ENCODE data around the gene PRSS22. TPM values are rescaled to one million over a fixed set of nuclear protein-coding genes. Genes with fewer than 3 reads are reported as not detected.
A peak's percentile ranks its signal among the peaks of the same experiment; 100 is the strongest.

The PRSS22 gene
- total RNA-seq, 1 experiment from 2014 or later, result 141 TPM

- no TSS peak for BruUV-seq (replicated peaks)
- Mint-ChIP-seq H3K36me3 (ENCODE audit: insufficient read depth, unreplicated experiment) (peaks cover 30% of the 10 kb centered on the region), H3K4me3 (ENCODE audit: low read depth, unreplicated experiment) (peak overlapping the region; percentile 99), H3K27ac (ENCODE audit: unreplicated experiment) (peak overlapping the region; percentile 77), H3K27me3 (ENCODE audit: unreplicated experiment) (peaks cover 7% of the 10 kb centered on the region), H3K4me1 (ENCODE audit: low read depth, unreplicated experiment) (peaks cover 26% of the 10 kb centered on the region), H3K9me3 (ENCODE audit: low read depth, unreplicated experiment) (no peaks in the 10 kb centered on the region)
- TF ChIP-seq CTCF (IDR thresholded peaks at IDR 0.05; ENCODE audit: unreplicated experiment), result no peak
- intact Hi-C loops (cut with micrococcal nuclease; ENCODE audit: unreplicated experiment), result no loop called here
- peak; percentile 100 for DNase-seq
- CTCF ChIA-PET, result interaction anchor here (0.6 to 2.2 kb wide), 7 partner anchors 22 to 1007 kb away, joined by 4 to 11 read pairs (median 7); partner anchors contain the start of genes FLYWCH2 and PKD1
Measured at GRCh38 chr16:2905241-2905987, 47.4 kb upstream of the PRSS22 start.

- Mint-ChIP-seq H3K4me3 (ENCODE audit: low read depth, unreplicated experiment) (peak overlapping the region; percentile 99), H3K4me1 (ENCODE audit: low read depth, unreplicated experiment) (peaks cover 21% of the 10 kb centered on the region), H3K36me3 (ENCODE audit: insufficient read depth, unreplicated experiment) (peaks cover 30% of the 10 kb centered on the region), H3K27me3 (ENCODE audit: unreplicated experiment) (peaks cover 2% of the 10 kb centered on the region), H3K27ac (ENCODE audit: unreplicated experiment) (peak overlapping the region; percentile 77), H3K9me3 (ENCODE audit: low read depth, unreplicated experiment) (no peaks in the 10 kb centered on the region)
- CTCF ChIA-PET, result interaction anchor here (0.6 to 2.2 kb wide), 4 partner anchors 22 to 1006 kb away, joined by 4 to 7 read pairs (median 6); partner anchors contain the start of gene FLYWCH2
- DNase-seq, result peak; percentile 42
- intact Hi-C loops (cut with micrococcal nuclease; ENCODE audit: unreplicated experiment), result no loop called here
- TSS peak; percentile 98 for BruUV-seq (replicated peaks)
- TF ChIP-seq CTCF (IDR thresholded peaks at IDR 0.05; ENCODE audit: unreplicated experiment), result no peak
Measured at GRCh38 chr16:2904922-2905240, 46.9 kb upstream of the PRSS22 start.

DNA sequence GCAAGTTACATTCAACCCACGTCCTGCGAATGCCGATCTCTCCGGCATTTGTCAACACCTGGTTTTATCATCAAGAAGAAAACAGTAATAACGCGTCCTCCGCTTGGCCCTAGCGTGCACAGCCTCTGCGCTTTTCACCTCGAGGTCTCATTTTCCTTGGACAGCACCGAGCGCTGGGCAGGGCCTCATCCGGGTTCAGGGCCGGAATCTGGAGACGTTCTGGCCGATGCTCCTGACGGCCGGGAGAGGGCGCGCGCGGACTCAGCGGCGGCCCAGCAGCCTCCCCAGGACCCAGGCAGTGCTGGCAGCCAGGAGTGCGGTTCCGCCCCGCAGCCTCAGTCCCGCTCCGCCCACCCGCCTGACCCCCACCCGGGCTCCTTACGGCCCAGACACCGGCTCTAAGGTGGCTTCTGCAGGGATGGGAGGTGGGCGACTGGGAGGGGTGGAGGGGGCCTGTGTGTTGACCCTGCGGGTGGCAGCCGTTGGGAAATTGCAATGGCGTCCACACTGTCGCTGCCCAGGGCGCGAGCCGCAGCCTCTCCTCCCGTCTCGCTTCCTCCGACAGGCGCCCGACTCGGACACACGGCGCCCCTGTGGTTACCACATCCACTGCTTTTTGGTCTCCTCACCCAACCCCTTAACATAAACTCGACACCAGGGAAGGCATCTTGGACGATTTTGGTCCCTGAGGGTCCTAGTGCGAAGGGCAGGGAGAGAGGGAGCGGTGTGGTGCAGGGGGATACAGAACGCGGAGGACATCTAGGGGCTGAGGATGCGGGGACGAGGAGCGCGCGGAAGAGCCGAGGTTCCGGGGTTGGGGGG lies 46.3 kb upstream of the PRSS22 start:
- no peaks in the 10 kb centered on the region for H3K9me3 Mint-ChIP-seq (ENCODE audit: low read depth, unreplicated experiment)
- peak overlapping the region; percentile 99 for H3K4me3 Mint-ChIP-seq (ENCODE audit: low read depth, unreplicated experiment)
- no peaks in the 10 kb centered on the region for H3K27me3 Mint-ChIP-seq (ENCODE audit: unreplicated experiment)
- intact Hi-C loops (cut with micrococcal nuclease; ENCODE audit: unreplicated experiment), result no loop called here
- BruUV-seq (replicated peaks), result no TSS peak
- peak; percentile 90 for TF ChIP-seq CTCF (IDR thresholded peaks at IDR 0.05; ENCODE audit: unreplicated experiment)
- CTCF ChIA-PET, result no interaction called here
- H3K27ac Mint-ChIP-seq (ENCODE audit: unreplicated experiment), result peak overlapping the region; percentile 77
- peaks cover 30% of the 10 kb centered on the region for H3K36me3 Mint-ChIP-seq (ENCODE audit: insufficient read depth, unreplicated experiment)
- H3K4me1 Mint-ChIP-seq (ENCODE audit: low read depth, unreplicated experiment), result peaks cover 21% of the 10 kb centered on the region
- peak; percentile 91 for DNase-seq

DNA sequence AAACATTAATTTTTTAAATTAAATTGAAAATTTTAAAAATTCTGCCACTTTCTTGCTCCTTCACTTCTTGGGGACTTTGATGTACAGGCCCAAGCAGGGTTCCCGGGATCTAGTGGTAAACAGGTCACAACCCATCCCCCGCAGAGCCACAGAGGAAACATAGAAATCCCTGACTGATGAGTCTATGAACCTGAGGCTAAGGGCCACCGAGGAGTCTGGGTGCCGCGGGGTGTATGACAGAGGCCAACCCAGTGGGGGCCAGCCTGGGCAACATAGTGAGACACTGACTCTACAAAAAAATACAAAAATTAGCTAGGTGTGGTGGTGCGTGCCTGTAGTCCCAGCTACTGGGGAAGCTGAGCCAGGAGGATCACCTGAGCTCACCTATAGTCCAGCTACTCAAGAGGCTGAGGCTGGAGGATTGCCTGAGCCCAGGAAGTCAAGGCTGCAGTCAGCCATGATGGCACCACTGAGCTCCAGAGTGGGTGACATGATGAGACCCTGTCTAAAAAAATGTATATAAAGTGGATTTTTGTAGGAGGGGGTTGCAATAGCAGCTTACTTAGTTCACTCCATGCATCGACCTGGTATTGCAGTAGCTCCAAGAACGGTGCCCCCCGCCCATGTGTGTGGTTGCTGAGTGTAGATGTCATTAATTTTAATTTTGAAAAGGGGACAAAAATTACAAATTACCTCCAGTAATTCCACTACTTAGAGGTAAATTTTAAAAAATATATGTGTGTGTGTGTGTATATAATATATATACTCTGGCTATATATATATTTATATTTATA lies 44.6 kb upstream of the PRSS22 start:
- intact Hi-C loops (cut with micrococcal nuclease; ENCODE audit: unreplicated experiment), result no loop called here
- no peak for DNase-seq
- CTCF ChIA-PET, result interaction anchor here (0.6 kb wide), 1 partner anchor 175 kb away, joined by 3 read pairs; no protein-coding TSS in a partner anchor
- Mint-ChIP-seq H3K27ac (ENCODE audit: unreplicated experiment) (no peak overlapping the region), H3K36me3 (ENCODE audit: insufficient read depth, unreplicated experiment) (peaks cover 30% of the 10 kb centered on the region), H3K4me1 (ENCODE audit: low read depth, unreplicated experiment) (peaks cover 21% of the 10 kb centered on the region), H3K4me3 (ENCODE audit: low read depth, unreplicated experiment) (no peak overlapping the region), H3K27me3 (ENCODE audit: unreplicated experiment) (no peaks in the 10 kb centered on the region), H3K9me3 (ENCODE audit: low read depth, unreplicated experiment) (no peaks in the 10 kb centered on the region)
- no peak for TF ChIP-seq CTCF (IDR thresholded peaks at IDR 0.05; ENCODE audit: unreplicated experiment)
- BruUV-seq (replicated peaks), result no TSS peak

Measured in Calu3 (cell line).